Epithelial cell of esophagus (primary cell): ENCODE data around the gene PLAAT2.
"Not testable (repeated sequence)": the region's sequence is repeated elsewhere in the genome, so short reads cannot be mapped to it uniquely, and the experiment has no call there.

Experiments used
- DNase-seq: peaks from one replicate; pipeline ENCODE4 v3.0.0; 2010; ENCODE audit warnings: low read depth
- H3K4me3 ChIP-seq: 2 replicates; pipeline ENCODE4 v1.5.1; 2011; ENCODE audit warnings: mild to moderate bottlenecking, low read length, control low read depth
- CTCF ChIP-seq: IDR thresholded peaks from 2 replicates; pipeline ENCODE4 v1.5.1; 2011; ENCODE audit warnings: low read depth, mild to moderate bottlenecking, low read length, control low read depth, inconsistent platforms; ENCODE audit not compliant: insufficient read depth; ENCODE audit errors: missing control alignments

PLAAT2 gene

GRCh38 chr11:63543711-63544110 is 19.5 kb downstream of the PLAAT2 start:
- H3K4me3 ChIP-seq, result no peak overlapping the region
- DNase-seq, result no peak
- TF ChIP-seq CTCF, result no peak

- not testable (repeated sequence) for H3K4me3 ChIP-seq, DNase-seq
Measured at GRCh38 chr11:63542506-63542905, 20.7 kb downstream of the PLAAT2 start.

GRCh38 chr11:63537293-63538101 is 25.7 kb downstream of the PLAAT2 start:
- DNase-seq, result no peak
- no peak for TF ChIP-seq CTCF
- H3K4me3 ChIP-seq, result no peak overlapping the region

- no peak for TF ChIP-seq CTCF
- H3K4me3 ChIP-seq, result no peak within 1 kb of the TSS
- DNase-seq, result no peak
Measured at GRCh38 chr11:63536669-63537292, 26.4 kb downstream of the PLAAT2 start, which contains the start of gene PLAAT4. Gene PLAAT4 (plus strand): TSS chr11:63536808. CDS start chr11:63536869, 61 bp downstream.

- no peak overlapping the region for H3K4me3 ChIP-seq
- TF ChIP-seq CTCF, result no peak
- DNase-seq, result no peak
Measured at GRCh38 chr11:63535734-63536133, 27.4 kb downstream of the PLAAT2 start.

- H3K4me3 ChIP-seq, result no peak overlapping the region
- TF ChIP-seq CTCF, result no peak
- DNase-seq, result no peak
Measured at GRCh38 chr11:63534895-63535461, 28.2 kb downstream of the PLAAT2 start.

GRCh38 chr11:63534076-63534475 is 29.1 kb downstream of the PLAAT2 start:
- no peak overlapping the region for H3K4me3 ChIP-seq
- no peak for DNase-seq
- TF ChIP-seq CTCF, result no peak
